Smooth muscle cell (in vitro differentiated cells): Measurements from ENCODE around the gene TECTA. TPM values are rescaled to one million over a fixed set of nuclear protein-coding genes. Genes with fewer than 3 reads are reported as not detected.

Source experiments
- DNase-seq: peaks from one replicate; lab custom pipeline; 2025; ENCODE audit not compliant: unreplicated experiment; lab: John Stamatoyannopoulos, UW
- H2AFZ ChIP-seq: fragments of 200-600 bp; sonication (generic); 2 replicates; pipeline ENCODE4 v1.6.0; 2016; ENCODE audit warnings: antibody characterized with exemption, low read depth, mild to moderate bottlenecking
- H3F3A ChIP-seq: fragments of 200-600 bp; sonication (generic); 2 replicates; pipeline ENCODE4 v1.6.0; 2017; ENCODE audit warnings: antibody characterized with exemption, low read depth
- H3K27ac ChIP-seq: fragments of 200-600 bp; sonication (generic); 2 replicates; pipeline ENCODE4 v1.5.1; 2016; ENCODE audit warnings: low read depth, mild to moderate bottlenecking
- H3K27me3 ChIP-seq: fragments of 200-600 bp; sonication (generic); 2 replicates; pipeline ENCODE4 v1.6.1; 2016; ENCODE audit warnings: low read depth, mild to moderate bottlenecking
- H3K36me3 ChIP-seq: fragments of 200-600 bp; sonication (generic); 2 replicates; pipeline ENCODE4 v1.5.1; 2016; ENCODE audit warnings: low read depth
- H3K4me1 ChIP-seq: fragments of 200-600 bp; sonication (generic); 2 replicates; pipeline ENCODE4 v1.5.1; 2016; ENCODE audit warnings: low read depth
- H3K4me2 ChIP-seq: fragments of 200-600 bp; sonication (generic); 2 replicates; pipeline ENCODE4 v1.6.0; 2016; ENCODE audit warnings: mild to moderate bottlenecking
- H3K4me3 ChIP-seq: fragments of 200-600 bp; sonication (generic); 2 replicates; pipeline ENCODE4 v1.5.1; 2016; ENCODE audit warnings: mild to moderate bottlenecking
- H3K79me2 ChIP-seq: fragments of 200-600 bp; sonication (generic); 2 replicates; pipeline ENCODE4 v1.6.0; 2016; ENCODE audit warnings: low read depth, mild to moderate bottlenecking
- H3K9ac ChIP-seq: fragments of 200-600 bp; sonication (generic); 2 replicates; pipeline ENCODE4 v1.6.0; 2016; ENCODE audit warnings: low read depth
- H3K9me3 ChIP-seq: fragments of 200-600 bp; sonication (generic); replicated peaks from 2 replicates; pipeline ENCODE4 v1.5.1; 2016; ENCODE audit warnings: low read depth
- H4K20me1 ChIP-seq: fragments of 200-600 bp; sonication (generic); 2 replicates; pipeline ENCODE4 v1.6.0; 2016; ENCODE audit warnings: low read depth
- WGBS: methylation state at CpG from one replicate; pipeline ENCODE4 v1.1.7; 2016; ENCODE audit warnings: low lambda C conversion rate; 5-methylcytosine and 5-hydroxymethylcytosine counted together
- polyA plus RNA-seq: library from polyadenylated mRNA; unstranded; fragments of >200 nt; fragmentation: Nextera tagmentation; extraction: Ambion mirVana; gene quantifications from 2 replicates; pipeline ENCODE4 v1.2.1, GENCODE V29; 2016
- total RNA-seq: library from RNA; depleted of rRNA; stranded (reverse); fragments of >200 nt; gene quantifications from 2 replicates; pipeline ENCODE4 v1.2.3, GENCODE V29; 2014
- TF ChIP-seq, protein P1 (sequence below): fragments of 200-600 bp; sonication (generic); IDR thresholded peaks from 2 replicates; pipeline ENCODE4 v1.5.1; 2017; ENCODE audit warnings: borderline replicate concordance, mild to moderate bottlenecking, antibody characterized with exemption; ENCODE audit not compliant: insufficient read depth, poor library complexity, severe bottlenecking

Gene TECTA, protein sequence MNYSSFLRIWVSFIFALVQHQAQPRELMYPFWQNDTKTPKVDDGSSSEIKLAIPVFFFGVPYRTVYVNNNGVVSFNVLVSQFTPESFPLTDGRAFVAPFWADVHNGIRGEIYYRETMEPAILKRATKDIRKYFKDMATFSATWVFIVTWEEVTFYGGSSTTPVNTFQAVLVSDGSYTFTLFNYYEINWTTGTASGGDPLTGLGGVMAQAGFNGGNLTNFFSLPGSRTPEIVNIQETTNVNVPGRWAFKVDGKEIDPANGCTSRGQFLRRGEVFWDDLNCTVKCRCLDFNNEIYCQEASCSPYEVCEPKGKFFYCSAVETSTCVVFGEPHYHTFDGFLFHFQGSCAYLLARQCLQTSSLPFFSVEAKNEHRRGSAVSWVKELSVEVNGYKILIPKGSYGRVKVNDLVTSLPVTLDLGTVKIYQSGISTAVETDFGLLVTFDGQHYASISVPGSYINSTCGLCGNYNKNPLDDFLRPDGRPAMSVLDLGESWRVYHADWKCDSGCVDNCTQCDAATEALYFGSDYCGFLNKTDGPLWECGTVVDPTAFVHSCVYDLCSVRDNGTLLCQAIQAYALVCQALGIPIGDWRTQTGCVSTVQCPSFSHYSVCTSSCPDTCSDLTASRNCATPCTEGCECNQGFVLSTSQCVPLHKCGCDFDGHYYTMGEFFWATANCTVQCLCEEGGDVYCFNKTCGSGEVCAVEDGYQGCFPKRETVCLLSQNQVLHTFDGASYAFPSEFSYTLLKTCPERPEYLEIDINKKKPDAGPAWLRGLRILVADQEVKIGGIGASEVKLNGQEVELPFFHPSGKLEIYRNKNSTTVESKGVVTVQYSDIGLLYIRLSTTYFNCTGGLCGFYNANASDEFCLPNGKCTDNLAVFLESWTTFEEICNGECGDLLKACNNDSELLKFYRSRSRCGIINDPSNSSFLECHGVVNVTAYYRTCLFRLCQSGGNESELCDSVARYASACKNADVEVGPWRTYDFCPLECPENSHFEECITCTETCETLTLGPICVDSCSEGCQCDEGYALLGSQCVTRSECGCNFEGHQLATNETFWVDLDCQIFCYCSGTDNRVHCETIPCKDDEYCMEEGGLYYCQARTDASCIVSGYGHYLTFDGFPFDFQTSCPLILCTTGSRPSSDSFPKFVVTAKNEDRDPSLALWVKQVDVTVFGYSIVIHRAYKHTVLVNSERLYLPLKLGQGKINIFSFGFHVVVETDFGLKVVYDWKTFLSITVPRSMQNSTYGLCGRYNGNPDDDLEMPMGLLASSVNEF (N-terminal part only)
- 1.5 TPM in 2 replicates for total RNA-seq
- 0.59 and 1.4 TPM in 2 replicates for polyA plus RNA-seq

DNA sequence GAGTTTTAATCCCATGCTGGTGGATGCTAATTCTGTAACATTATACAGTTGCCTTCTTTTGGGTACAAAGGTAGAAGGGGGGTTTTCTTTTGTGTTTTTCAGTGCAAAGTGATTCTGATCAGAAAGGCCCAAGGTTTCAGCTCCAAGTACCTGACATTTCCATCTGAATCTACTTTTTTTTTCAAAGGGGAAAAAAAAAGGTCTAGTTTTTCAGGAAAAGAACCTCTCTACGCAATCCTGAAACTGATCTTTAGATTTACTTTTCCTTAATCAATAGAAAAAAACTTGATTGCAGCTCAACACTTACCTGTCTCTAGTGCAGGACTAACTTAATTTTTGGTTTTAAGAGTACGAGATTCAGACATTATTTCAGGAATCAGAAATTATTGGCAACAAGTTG, at the start of gene TECTA:
TECTA (plus strand) TSS at position 301 of the 400 bp plus-strand sequence. CDS start 1,423 bp downstream, outside the sequence.
- no peaks in the 10 kb centered on the region for H4K20me1 ChIP-seq
- H3K4me3 ChIP-seq, result no peak within 1 kb of the TSS
- 97% methylated on average over 2 of the region's 2 CpGs for WGBS
- H3K36me3 ChIP-seq, result no peaks in the 10 kb centered on the region
- H3K9me3 ChIP-seq, result no peaks in the 10 kb centered on the region
- no peaks in the 10 kb centered on the region for H3F3A ChIP-seq
- H2AFZ ChIP-seq, result no peak within 1 kb of the TSS
- no peak for DNase-seq
- H3K27me3 ChIP-seq, result no peaks in the 10 kb centered on the region
- H3K9ac ChIP-seq, result no peak within 1 kb of the TSS
- TF ChIP-seq, protein P1, sequence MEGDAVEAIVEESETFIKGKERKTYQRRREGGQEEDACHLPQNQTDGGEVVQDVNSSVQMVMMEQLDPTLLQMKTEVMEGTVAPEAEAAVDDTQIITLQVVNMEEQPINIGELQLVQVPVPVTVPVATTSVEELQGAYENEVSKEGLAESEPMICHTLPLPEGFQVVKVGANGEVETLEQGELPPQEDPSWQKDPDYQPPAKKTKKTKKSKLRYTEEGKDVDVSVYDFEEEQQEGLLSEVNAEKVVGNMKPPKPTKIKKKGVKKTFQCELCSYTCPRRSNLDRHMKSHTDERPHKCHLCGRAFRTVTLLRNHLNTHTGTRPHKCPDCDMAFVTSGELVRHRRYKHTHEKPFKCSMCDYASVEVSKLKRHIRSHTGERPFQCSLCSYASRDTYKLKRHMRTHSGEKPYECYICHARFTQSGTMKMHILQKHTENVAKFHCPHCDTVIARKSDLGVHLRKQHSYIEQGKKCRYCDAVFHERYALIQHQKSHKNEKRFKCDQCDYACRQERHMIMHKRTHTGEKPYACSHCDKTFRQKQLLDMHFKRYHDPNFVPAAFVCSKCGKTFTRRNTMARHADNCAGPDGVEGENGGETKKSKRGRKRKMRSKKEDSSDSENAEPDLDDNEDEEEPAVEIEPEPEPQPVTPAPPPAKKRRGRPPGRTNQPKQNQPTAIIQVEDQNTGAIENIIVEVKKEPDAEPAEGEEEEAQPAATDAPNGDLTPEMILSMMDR, result no peak
- peak within 1 kb of the TSS; percentile 7 for H3K4me2 ChIP-seq
- H3K79me2 ChIP-seq, result no peaks in the 10 kb centered on the region
- no peak within 1 kb of the TSS for H3K27ac ChIP-seq
- peaks cover 15% of the 10 kb centered on the region for H3K4me1 ChIP-seq

DNA sequence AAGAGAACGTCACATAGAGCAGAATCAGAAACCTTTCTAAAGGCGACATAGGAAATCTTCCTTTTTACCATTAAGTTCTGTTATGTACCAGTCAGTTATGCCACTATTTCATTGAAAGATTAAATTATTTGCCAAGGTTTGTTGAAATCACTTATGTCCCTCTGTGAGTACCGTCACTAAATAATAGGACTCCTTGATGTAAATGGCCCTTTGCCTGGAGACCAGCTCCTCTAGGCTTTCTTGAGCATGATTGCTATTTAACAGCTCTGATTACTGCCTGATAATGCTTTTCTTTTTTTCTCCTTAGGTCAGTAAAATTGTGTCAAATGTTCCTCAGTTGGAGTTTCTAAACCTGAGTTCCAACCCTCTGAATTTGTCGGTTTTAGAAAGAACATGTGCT, 47.8 kb upstream of the TECTA start:
- Histone ChIP-seq H3K36me3 (peaks cover 24% of the 10 kb centered on the region), H3K79me2 (no peaks in the 10 kb centered on the region)

DNA sequence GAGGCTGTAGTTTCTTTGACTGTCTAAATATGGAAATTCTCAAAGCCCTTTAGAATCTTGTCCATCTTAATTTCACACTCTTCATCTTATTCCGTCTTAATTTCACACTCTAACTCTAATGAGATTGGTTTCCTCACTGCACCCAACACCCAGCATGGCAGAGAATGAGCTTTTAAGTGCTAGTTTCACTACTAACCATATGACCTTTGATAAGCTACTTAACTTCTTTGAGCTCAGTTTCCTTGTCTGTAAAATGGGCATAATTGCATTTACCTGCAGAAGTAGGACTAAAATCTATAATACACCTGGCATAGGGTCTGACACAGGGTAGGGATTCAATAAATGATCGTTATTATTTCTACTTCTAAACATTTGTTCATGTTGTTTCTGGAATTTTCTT, 46.8 kb upstream of the TECTA start:
- 94% methylated on average over 2 of the region's 2 CpGs for WGBS
- no peak overlapping the region for H3K9ac ChIP-seq
- H3K4me2 ChIP-seq, result no peak overlapping the region
- peaks cover 24% of the 10 kb centered on the region for H3K36me3 ChIP-seq
- no peaks in the 10 kb centered on the region for H3K9me3 ChIP-seq
- no peaks in the 10 kb centered on the region for H3K4me1 ChIP-seq
- no peaks in the 10 kb centered on the region for H4K20me1 ChIP-seq
- no peaks in the 10 kb centered on the region for H3K79me2 ChIP-seq
- no peaks in the 10 kb centered on the region for H3F3A ChIP-seq
- H3K27ac ChIP-seq, result no peak overlapping the region
- no peaks in the 10 kb centered on the region for H3K27me3 ChIP-seq
- DNase-seq, result no peak
- TF ChIP-seq, protein P1, result no peak
- no peak overlapping the region for H2AFZ ChIP-seq
- no peak overlapping the region for H3K4me3 ChIP-seq

More for the DNA sequence above, 47.8 kb upstream of the TECTA start:
- H3K4me1 ChIP-seq, result no peaks in the 10 kb centered on the region
- no peak overlapping the region for H3K9ac ChIP-seq
- WGBS, result 92% methylated on average over 4 of the region's 4 CpGs
- no peak for DNase-seq
- H3K4me2 ChIP-seq, result no peak overlapping the region
- H3K9me3 ChIP-seq, result no peaks in the 10 kb centered on the region
- H3K27me3 ChIP-seq, result no peaks in the 10 kb centered on the region
- no peak overlapping the region for H3K27ac ChIP-seq
- TF ChIP-seq, protein P1, result no peak
- no peaks in the 10 kb centered on the region for H4K20me1 ChIP-seq
- no peak overlapping the region for H2AFZ ChIP-seq
- no peaks in the 10 kb centered on the region for H3F3A ChIP-seq
- no peak overlapping the region for H3K4me3 ChIP-seq
